A673 (cell line): Measurements from ENCODE around the gene VAT1L.

Experiments used
- CTCF ChIP-seq: fragments of 300-800, 200-600 bp; sonication (generic); conservative IDR thresholded peaks from 2 replicates; pipeline ENCODE4 v1.5.1; 2017; ENCODE audit warnings: low read depth, mild to moderate bottlenecking, antibody characterized with exemption, low read length, moderate library complexity, mixed read lengths
- EZH2 ChIP-seq: fragments of 200-600 bp; sonication (generic); IDR thresholded peaks from 2 replicates; pipeline ENCODE4 v1.6.1; 2017; ENCODE audit warnings: borderline replicate concordance, low read depth, mild to moderate bottlenecking, mixed read lengths, antibody characterized with exemption, low read length; ENCODE audit not compliant: poor library complexity, severe bottlenecking

- TF ChIP-seq CTCF (no peak), EZH2 (no peak)
These were observed 131.5 kb downstream of the VAT1L start for GRCh38 chr16:77919761-77920415.
